Hindlimb muscle (tissue), 1 donor: Measurements from ENCODE around the gene SAP25. TPM values are rescaled to one million over a fixed set of nuclear protein-coding genes. Genes with fewer than 3 reads are reported as not detected.
"Not testable (repeated sequence)": the region's sequence is repeated elsewhere in the genome, so short reads cannot be mapped to it uniquely, and the experiment has no call there.

Experiments
- DNase-seq: peaks from one replicate; pipeline ENCODE4 v3.0.0-alpha.2; 2013
- polyA plus RNA-seq: library from polyadenylated mRNA; unstranded; fragments of 120-200 nt; gene quantifications from one replicate; pipeline ENCODE4 v1.2.1, GENCODE V29; 2013; ENCODE audit not compliant: insufficient read length

The SAP25 gene
- polyA plus RNA-seq, 1 donor: 3.5 TPM

- no peak for DNase-seq
Observed at GRCh38 chr7:100532165-100533022, 41.3 kb downstream of the SAP25 start.

GRCh38 chr7:100528108-100528866 lies 45.4 kb downstream of the SAP25 start:
- DNase-seq: not testable (repeated sequence)

DNA sequence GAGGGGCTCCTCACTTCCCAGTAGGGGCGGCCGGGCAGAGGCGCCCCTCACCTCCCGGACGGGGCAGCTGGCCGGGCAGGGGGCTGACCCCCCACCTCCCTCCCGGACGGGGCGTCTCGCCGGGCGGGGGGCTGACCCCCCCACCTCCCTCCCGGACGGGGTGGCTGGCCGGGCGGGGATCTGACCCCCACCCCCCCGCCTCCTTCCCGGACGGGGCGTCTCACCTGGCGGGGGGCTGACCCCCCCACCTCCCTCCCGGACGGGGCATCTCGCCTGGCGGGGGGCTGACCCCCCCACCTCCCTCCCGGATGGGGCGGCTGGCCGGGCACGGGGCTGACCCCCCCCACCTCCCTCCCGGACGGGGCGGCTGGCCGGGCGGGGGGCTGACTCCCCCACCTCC lies 50.5 kb downstream of the SAP25 start:
- not testable (repeated sequence) for DNase-seq

Other genes with a start within 250 kb of the SAP25 start
- gene PILRB, start 215.8 kb downstream of the SAP25 start, polyA plus RNA-seq: 18.0 TPM
- 5.2 TPM for gene PILRA, start 200.4 kb downstream of the SAP25 start, polyA plus RNA-seq
- gene ZCWPW1, start 145.2 kb downstream of the SAP25 start, polyA plus RNA-seq: 7.1 TPM
- 35.9 TPM for gene MEPCE, start 144.1 kb downstream of the SAP25 start, polyA plus RNA-seq
- 15.6 TPM for gene PPP1R35, start 137.4 kb downstream of the SAP25 start, polyA plus RNA-seq
- gene SPACDR, start 109.6 kb downstream of the SAP25 start, polyA plus RNA-seq: 2.1 TPM
- 61.5 TPM for gene TSC22D4, start 94.7 kb downstream of the SAP25 start, polyA plus RNA-seq
- gene NYAP1, start 90.0 kb downstream of the SAP25 start, polyA plus RNA-seq: 2.2 TPM
- 15.6 TPM for gene AGFG2, start 34.7 kb downstream of the SAP25 start, polyA plus RNA-seq
- gene LRCH4, start 12.2 kb upstream of the SAP25 start, polyA plus RNA-seq: 31.9 TPM
- 2.3 TPM for gene FBXO24, start 12.4 kb upstream of the SAP25 start, polyA plus RNA-seq
- 255 TPM for gene PCOLCE, start 28.5 kb upstream of the SAP25 start, polyA plus RNA-seq
- 17.9 TPM for gene MOSPD3, start 38.6 kb upstream of the SAP25 start, polyA plus RNA-seq
- 1.3 TPM for gene TFR2, start 67.7 kb upstream of the SAP25 start, polyA plus RNA-seq
- not detected for gene ACTL6B, start 82.5 kb upstream of the SAP25 start, polyA plus RNA-seq
- 159 TPM for gene GNB2, start 99.8 kb upstream of the SAP25 start, polyA plus RNA-seq
- gene GIGYF1, start 120.3 kb upstream of the SAP25 start, polyA plus RNA-seq: 39.7 TPM
- gene POP7, start 132.2 kb upstream of the SAP25 start, polyA plus RNA-seq: 21.4 TPM
- not detected for gene EPO, start 146.6 kb upstream of the SAP25 start, polyA plus RNA-seq
- gene ZAN, start 159.7 kb upstream of the SAP25 start, polyA plus RNA-seq: not detected